ENCODE measurements around the gene TCERG1. TPM values are rescaled to one million over a fixed set of nuclear protein-coding genes. Genes with fewer than 3 reads are reported as not detected.

The TCERG1 gene
- polyA plus RNA-seq, 1 of the 3 experiments (the other 2 are of a cell fraction) = 38.5 TPM

GRCh38 chr5:146419696-146420095, 27.4 kb upstream of the TCERG1 start:
- Histone ChIP-seq H3K27me3 (ENCODE audit: insufficient read depth) (no peaks in the 10 kb centered on the region), H3K4me2 (no peak overlapping the region), H3K4me1 (ENCODE audit: control insufficient read depth in 1 of 2, insufficient read depth in 2 of 2, low read depth in 1 of 2, low read length in 1 of 2) (no peaks in the 10 kb centered on the region), H3K79me2 (ENCODE audit: insufficient read depth) (no peaks in the 10 kb centered on the region), H3F3A (replicated peaks; ENCODE audit: insufficient read depth) (no peaks in the 10 kb centered on the region), H3K4me3 (ENCODE audit: low read depth in 2 of 2, low read length in 1 of 2) (no peak overlapping the region), H3K27ac (ENCODE audit: low read depth in 2 of 2, low read length in 1 of 2) (no peak overlapping the region), H3K9me3 (no peaks in the 10 kb centered on the region), H2AFZ (ENCODE audit: low read depth) (no peak overlapping the region), H3K9me2 (no peaks in the 10 kb centered on the region), H4K20me1 (ENCODE audit: insufficient read depth) (no peaks in the 10 kb centered on the region), H3K36me3 (replicated peaks in 1 of 2; ENCODE audit: control insufficient read depth in 1 of 2, insufficient read depth in 2 of 2, low read length in 1 of 2) (no peaks in the 10 kb centered on the region), H3K9ac (no peak overlapping the region)
- CTCF ChIA-PET = no interaction called here
- POLR2A ChIA-PET = no interaction called here
- TF ChIP-seq MXI1 (IDR thresholded peaks at IDR 0.05; ENCODE audit: low read depth, low read length) (no peak), REST (IDR thresholded peaks at IDR 0.05; ENCODE audit: low read depth, low read length) (no peak), GABPA (IDR thresholded peaks at IDR 0.05; ENCODE audit: low read depth) (no peak), SIN3A (IDR thresholded peaks at IDR 0.05; ENCODE audit: borderline replicate concordance, low read depth, low read length) (no peak), RXRA (IDR thresholded peaks at IDR 0.05; ENCODE audit: borderline replicate concordance, low read depth) (no peak)
- DNase-seq = no peak

- H3K27ac ChIP-seq (ENCODE audit: low read depth in 2 of 2, low read length in 1 of 2) = no peak overlapping the region
- no peaks in the 10 kb centered on the region for H3K79me2 ChIP-seq (ENCODE audit: insufficient read depth)
- no peaks in the 10 kb centered on the region for H3K9me2 ChIP-seq
- no peak for DNase-seq
- H2AFZ ChIP-seq (ENCODE audit: low read depth) = no peak overlapping the region
- no peak overlapping the region for H3K4me3 ChIP-seq (ENCODE audit: low read depth in 2 of 2, low read length in 1 of 2)
- H3K4me1 ChIP-seq (ENCODE audit: control insufficient read depth in 1 of 2, insufficient read depth in 2 of 2, low read depth in 1 of 2, low read length in 1 of 2) = no peaks in the 10 kb centered on the region; a peak in 1 of 4 replicates
- no peaks in the 10 kb centered on the region for H3F3A ChIP-seq (replicated peaks; ENCODE audit: insufficient read depth)
- H3K36me3 ChIP-seq (replicated peaks in 1 of 2; ENCODE audit: control insufficient read depth in 1 of 2, insufficient read depth in 2 of 2, low read length in 1 of 2) = no peaks in the 10 kb centered on the region
- H4K20me1 ChIP-seq (ENCODE audit: insufficient read depth) = no peaks in the 10 kb centered on the region
- WGBS (ENCODE audit: low lambda C conversion rate) = 86% methylated on average over 12 of the region's 12 CpGs
- POLR2A ChIA-PET = no interaction called here
- H3K27me3 ChIP-seq (ENCODE audit: insufficient read depth) = peaks cover 10% of the 10 kb centered on the region; the same call in 1 of the 2 replicates
- no peak overlapping the region for H3K4me2 ChIP-seq
- CTCF ChIA-PET = interaction anchor here (0.8 to 3.8 kb wide), 5 partner anchors 9 to 295 kb away, joined by 3 to 32 read pairs (median 5); no protein-coding TSS in a partner anchor
- no peak overlapping the region for H3K9ac ChIP-seq
- no peaks in the 10 kb centered on the region for H3K9me3 ChIP-seq
- TF ChIP-seq TCF12 (IDR thresholded peaks at IDR 0.05) = no peak
- TF ChIP-seq RXRA (IDR thresholded peaks at IDR 0.05; ENCODE audit: borderline replicate concordance, low read depth) = no peak
- TF ChIP-seq IRF3 (IDR thresholded peaks at IDR 0.05; ENCODE audit: low read depth, low read length) = no peak
- TF ChIP-seq FOXM1 (IDR thresholded peaks at IDR 0.05; ENCODE audit: low read depth) = no peak
- TF ChIP-seq YY1 (IDR thresholded peaks at IDR 0.05; ENCODE audit: low read depth) = no peak
- TF ChIP-seq NRF1 (IDR thresholded peaks at IDR 0.05; ENCODE audit: low read depth, low read length) = no peak
- TF ChIP-seq REST (IDR thresholded peaks at IDR 0.05; ENCODE audit: low read depth, low read length) = no peak
- no peak for TF ChIP-seq GABPA (IDR thresholded peaks at IDR 0.05; ENCODE audit: low read depth)
- TF ChIP-seq RCOR1 (IDR thresholded peaks at IDR 0.05; ENCODE audit: low read length) = no peak
- no peak for TF ChIP-seq GATA2 (CRISPR knock-in tag; IDR thresholded peaks at IDR 0.05)
- TF ChIP-seq RAD21 (IDR thresholded peaks at IDR 0.05; ENCODE audit: low read length) = no peak
- no peak for TF ChIP-seq ZBTB33 (IDR thresholded peaks at IDR 0.05; ENCODE audit: borderline replicate concordance, low read depth)
- no peak for TF ChIP-seq MAX (IDR thresholded peaks at IDR 0.05; ENCODE audit: low read depth)
Measured at GRCh38 chr5:146425023-146425422, 22.1 kb upstream of the TCERG1 start.

Measured in SK-N-SH (cell line).